Measurements from ENCODE around the gene OTOGL.

GRCh38 chr12:80099259-80099658 is at the start of gene OTOGL:
- TF ChIP-seq CTCF (IDR thresholded peaks at IDR 0.05) (no peak), ZFX (IDR thresholded peaks at IDR 0.05; ENCODE audit: borderline replicate concordance) (no peak)
